ENCODE data around the gene NTRK1. TPM values are rescaled to one million over a fixed set of nuclear protein-coding genes. Genes with fewer than 3 reads are reported as not detected.

NTRK1 gene
- polyA plus RNA-seq, 1 experiment: not detected

DNA sequence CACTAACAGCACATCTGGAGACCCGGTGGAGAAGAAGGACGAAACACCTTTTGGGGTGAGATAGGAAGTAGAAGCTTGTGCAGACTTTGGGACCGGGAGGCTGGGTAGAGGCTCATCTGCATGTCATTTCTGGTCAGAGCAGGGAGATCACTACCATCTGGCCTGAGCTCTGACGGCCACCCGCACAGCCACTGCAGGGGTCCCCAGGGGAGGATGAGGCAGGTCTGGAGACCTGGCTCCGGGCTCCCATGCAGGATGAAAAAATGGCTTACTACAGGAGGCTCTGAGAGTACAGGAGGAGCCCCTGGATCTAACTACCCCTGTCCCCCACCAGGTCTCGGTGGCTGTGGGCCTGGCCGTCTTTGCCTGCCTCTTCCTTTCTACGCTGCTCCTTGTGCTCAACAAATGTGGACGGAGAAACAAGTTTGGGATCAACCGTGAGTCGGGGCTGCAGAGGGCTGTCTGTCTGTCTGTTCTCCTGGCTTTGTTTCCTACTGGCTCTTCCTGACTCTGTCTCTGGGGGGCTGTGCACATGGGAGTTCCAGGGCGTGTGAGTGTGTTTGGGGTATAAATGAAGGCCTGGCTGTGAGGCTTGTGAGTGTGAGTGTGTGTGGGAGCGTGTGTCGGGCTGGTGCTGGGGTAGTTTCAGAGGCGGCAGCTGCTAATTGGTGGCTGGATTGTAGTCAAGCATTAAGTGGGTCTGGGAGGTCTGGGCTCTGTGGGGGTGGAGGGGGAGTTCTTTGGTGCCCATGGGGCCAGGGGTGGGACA, 14.1 kb downstream of the NTRK1 start:
- POLR2A ChIA-PET: no interaction called here
- H3K9me3 ChIP-seq (ENCODE audit: control insufficient read depth, insufficient read depth, low read length): no peaks in the 10 kb centered on the region; the same call in 1 of the 2 replicates
- CTCF ChIA-PET: interaction anchor here (4.8 kb wide), 1 partner anchor 16 kb away, joined by 32 read pairs; no protein-coding TSS in a partner anchor
- H3K4me3 ChIP-seq (ENCODE audit: low read depth, low read length): no peak overlapping the region
- TF ChIP-seq, protein P1, sequence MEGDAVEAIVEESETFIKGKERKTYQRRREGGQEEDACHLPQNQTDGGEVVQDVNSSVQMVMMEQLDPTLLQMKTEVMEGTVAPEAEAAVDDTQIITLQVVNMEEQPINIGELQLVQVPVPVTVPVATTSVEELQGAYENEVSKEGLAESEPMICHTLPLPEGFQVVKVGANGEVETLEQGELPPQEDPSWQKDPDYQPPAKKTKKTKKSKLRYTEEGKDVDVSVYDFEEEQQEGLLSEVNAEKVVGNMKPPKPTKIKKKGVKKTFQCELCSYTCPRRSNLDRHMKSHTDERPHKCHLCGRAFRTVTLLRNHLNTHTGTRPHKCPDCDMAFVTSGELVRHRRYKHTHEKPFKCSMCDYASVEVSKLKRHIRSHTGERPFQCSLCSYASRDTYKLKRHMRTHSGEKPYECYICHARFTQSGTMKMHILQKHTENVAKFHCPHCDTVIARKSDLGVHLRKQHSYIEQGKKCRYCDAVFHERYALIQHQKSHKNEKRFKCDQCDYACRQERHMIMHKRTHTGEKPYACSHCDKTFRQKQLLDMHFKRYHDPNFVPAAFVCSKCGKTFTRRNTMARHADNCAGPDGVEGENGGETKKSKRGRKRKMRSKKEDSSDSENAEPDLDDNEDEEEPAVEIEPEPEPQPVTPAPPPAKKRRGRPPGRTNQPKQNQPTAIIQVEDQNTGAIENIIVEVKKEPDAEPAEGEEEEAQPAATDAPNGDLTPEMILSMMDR (IDR thresholded peaks at IDR 0.05; ENCODE audit: low read depth, low read length): no peak
- H3K27ac ChIP-seq (ENCODE audit: low read depth, low read length): no peak overlapping the region
- peaks cover 45% of the 10 kb centered on the region for H3K27me3 ChIP-seq (ENCODE audit: control insufficient read depth, insufficient read depth, low read length)
- no peak for DNase-seq (ENCODE audit: low read depth, low spot score)

DNA sequence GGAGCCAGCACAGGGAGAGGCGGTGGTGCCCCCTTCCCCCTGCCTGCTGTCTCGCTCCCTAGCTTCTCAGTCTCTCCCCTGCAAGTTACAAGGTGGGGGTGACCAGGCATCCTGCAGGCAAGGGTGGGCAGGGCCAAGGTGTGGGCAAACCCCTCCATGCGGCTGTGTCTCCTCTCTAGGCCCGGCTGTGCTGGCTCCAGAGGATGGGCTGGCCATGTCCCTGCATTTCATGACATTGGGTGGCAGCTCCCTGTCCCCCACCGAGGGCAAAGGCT, 14.6 kb downstream of the NTRK1 start:
- Histone ChIP-seq H3K27me3 (ENCODE audit: control insufficient read depth, insufficient read depth, low read length) (peaks cover 49% of the 10 kb centered on the region), H3K4me3 (ENCODE audit: low read depth, low read length) (no peak overlapping the region), H3K9me3 (ENCODE audit: control insufficient read depth, insufficient read depth, low read length) (no peaks in the 10 kb centered on the region; the same call in 1 of the 2 replicates), H3K27ac (ENCODE audit: low read depth, low read length) (no peak overlapping the region)
- no peak for DNase-seq (ENCODE audit: low read depth, low spot score)
- ChIA-PET POLR2A (no interaction called here), CTCF (interaction anchor here (0.6 to 4.8 kb wide), 2 partner anchors 15 to 1429 kb away, joined by 3 to 32 read pairs; no protein-coding TSS in a partner anchor)
- TF ChIP-seq, protein P1 (IDR thresholded peaks at IDR 0.05; ENCODE audit: low read depth, low read length): no peak

DNA sequence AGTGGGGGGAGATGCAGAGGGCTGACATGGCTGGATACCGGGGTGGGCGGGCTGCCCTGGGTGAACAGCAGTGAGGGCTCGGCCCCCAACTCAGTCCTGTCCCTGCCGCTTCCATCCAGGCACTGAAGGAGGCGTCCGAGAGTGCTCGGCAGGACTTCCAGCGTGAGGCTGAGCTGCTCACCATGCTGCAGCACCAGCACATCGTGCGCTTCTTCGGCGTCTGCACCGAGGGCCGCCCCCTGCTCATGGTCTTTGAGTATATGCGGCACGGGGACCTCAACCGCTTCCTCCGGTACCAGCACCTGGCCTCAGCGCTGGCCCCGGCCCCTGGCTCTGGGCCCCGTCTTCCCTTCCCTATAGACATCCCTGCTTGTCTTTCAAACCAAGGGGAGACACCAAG, 15.6 kb downstream of the NTRK1 start:
- no peak overlapping the region for H3K4me3 ChIP-seq (ENCODE audit: low read depth, low read length)
- H3K27me3 ChIP-seq (ENCODE audit: control insufficient read depth, insufficient read depth, low read length): peaks cover 59% of the 10 kb centered on the region
- no peak overlapping the region for H3K27ac ChIP-seq (ENCODE audit: low read depth, low read length)
- no peaks in the 10 kb centered on the region; the same call in 1 of the 2 replicates for H3K9me3 ChIP-seq (ENCODE audit: control insufficient read depth, insufficient read depth, low read length)
- ChIA-PET CTCF (interaction anchor here (0.5 to 4.8 kb wide), 8 partner anchors 9 to 44 kb away, joined by 3 to 32 read pairs (median 4); no protein-coding TSS in a partner anchor), POLR2A (no interaction called here)
- TF ChIP-seq, protein P1 (IDR thresholded peaks at IDR 0.05; ENCODE audit: low read depth, low read length): peak; percentile 44
- DNase-seq (ENCODE audit: low read depth, low spot score): no peak

DNA sequence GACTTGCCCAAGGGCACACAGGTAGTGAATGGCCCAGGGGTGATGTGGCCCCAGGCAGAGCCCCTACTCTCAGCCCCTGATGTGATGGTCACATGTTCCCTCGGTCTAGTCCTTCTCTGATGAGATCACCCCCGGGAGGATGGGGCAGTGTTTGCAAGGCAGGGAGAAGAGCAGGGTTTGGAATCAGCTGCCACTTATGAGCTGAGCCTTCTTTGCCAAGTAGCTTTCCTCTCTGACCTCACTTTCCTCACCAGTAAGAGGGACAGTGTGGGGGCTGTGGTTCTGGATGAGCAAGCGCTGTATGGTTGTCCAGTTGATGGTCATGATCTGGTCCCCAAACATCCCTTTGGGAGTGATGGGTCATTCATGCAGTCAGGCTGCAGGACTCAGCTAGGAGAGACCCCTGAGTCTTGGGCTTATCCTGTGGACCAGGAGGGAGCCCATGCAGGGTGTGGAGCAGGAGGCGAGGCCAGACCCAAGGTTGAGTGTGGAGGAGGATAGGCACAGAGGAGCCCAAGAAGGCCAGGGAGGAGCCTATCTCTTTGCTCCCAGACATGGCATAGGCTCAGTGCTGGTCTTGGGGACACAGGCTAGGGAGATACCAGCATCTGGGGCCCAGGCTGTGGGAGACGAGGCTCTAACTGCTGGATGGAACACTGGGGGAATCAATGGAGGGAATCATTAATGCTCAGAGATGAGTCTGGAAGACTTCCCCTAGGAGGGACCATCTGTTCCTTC, 16.9 kb downstream of the NTRK1 start:
- Histone ChIP-seq H3K27me3 (ENCODE audit: control insufficient read depth, insufficient read depth, low read length) (peaks cover 72% of the 10 kb centered on the region), H3K9me3 (ENCODE audit: control insufficient read depth, insufficient read depth, low read length) (no peaks in the 10 kb centered on the region; the same call in 1 of the 2 replicates), H3K27ac (ENCODE audit: low read depth, low read length) (no peak overlapping the region), H3K4me3 (ENCODE audit: low read depth, low read length) (no peak overlapping the region)
- POLR2A ChIA-PET: no interaction called here
- TF ChIP-seq, protein P1 (IDR thresholded peaks at IDR 0.05; ENCODE audit: low read depth, low read length): no peak
- DNase-seq (ENCODE audit: low read depth, low spot score): no peak
- CTCF ChIA-PET: interaction anchor here (4.8 kb wide), 1 partner anchor 13 kb away, joined by 32 read pairs; no protein-coding TSS in a partner anchor

DNA sequence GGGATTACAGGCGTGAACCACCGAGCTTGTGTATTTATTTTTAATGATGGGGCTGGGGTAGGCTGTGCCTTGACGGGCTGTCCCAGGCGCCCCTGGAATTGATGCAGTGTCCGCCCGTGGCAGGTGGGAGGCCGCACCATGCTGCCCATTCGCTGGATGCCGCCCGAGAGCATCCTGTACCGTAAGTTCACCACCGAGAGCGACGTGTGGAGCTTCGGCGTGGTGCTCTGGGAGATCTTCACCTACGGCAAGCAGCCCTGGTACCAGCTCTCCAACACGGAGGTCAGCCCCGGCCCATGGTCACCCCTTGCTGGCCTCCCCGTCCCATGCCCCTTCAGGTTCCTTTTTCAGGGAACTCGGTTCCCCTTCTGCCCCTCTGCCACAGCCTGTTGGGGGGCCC, 19.2 kb downstream of the NTRK1 start:
- DNase-seq (ENCODE audit: low read depth, low spot score): no peak
- Histone ChIP-seq H3K9me3 (ENCODE audit: control insufficient read depth, insufficient read depth, low read length) (no peaks in the 10 kb centered on the region), H3K27me3 (ENCODE audit: control insufficient read depth, insufficient read depth, low read length) (peaks cover 88% of the 10 kb centered on the region), H3K27ac (ENCODE audit: low read depth, low read length) (no peak overlapping the region), H3K4me3 (ENCODE audit: low read depth, low read length) (no peak overlapping the region)
- TF ChIP-seq, protein P1 (IDR thresholded peaks at IDR 0.05; ENCODE audit: low read depth, low read length): no peak
- ChIA-PET POLR2A (no interaction called here), CTCF (interaction anchor here (0.5 to 1.5 kb wide), 4 partner anchors 10 to 190 kb away, joined by 3 to 8 read pairs (median 6); partner anchors contain the start of gene NTRK1)
